Thoracic aorta endothelial cell (primary cell): ENCODE data around the gene IL17C. TPM values are rescaled to one million over a fixed set of nuclear protein-coding genes. Genes with fewer than 3 reads are reported as not detected.

Experiments used
- total RNA-seq: library from RNA; depleted of rRNA; stranded (reverse); fragments of >200 nt; gene quantifications from 2 replicates; pipeline ENCODE4 v1.2.3, GENCODE V29; 2012

IL17C gene, protein sequence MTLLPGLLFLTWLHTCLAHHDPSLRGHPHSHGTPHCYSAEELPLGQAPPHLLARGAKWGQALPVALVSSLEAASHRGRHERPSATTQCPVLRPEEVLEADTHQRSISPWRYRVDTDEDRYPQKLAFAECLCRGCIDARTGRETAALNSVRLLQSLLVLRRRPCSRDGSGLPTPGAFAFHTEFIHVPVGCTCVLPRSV
- not detected in 2 replicates for total RNA-seq

DNA sequence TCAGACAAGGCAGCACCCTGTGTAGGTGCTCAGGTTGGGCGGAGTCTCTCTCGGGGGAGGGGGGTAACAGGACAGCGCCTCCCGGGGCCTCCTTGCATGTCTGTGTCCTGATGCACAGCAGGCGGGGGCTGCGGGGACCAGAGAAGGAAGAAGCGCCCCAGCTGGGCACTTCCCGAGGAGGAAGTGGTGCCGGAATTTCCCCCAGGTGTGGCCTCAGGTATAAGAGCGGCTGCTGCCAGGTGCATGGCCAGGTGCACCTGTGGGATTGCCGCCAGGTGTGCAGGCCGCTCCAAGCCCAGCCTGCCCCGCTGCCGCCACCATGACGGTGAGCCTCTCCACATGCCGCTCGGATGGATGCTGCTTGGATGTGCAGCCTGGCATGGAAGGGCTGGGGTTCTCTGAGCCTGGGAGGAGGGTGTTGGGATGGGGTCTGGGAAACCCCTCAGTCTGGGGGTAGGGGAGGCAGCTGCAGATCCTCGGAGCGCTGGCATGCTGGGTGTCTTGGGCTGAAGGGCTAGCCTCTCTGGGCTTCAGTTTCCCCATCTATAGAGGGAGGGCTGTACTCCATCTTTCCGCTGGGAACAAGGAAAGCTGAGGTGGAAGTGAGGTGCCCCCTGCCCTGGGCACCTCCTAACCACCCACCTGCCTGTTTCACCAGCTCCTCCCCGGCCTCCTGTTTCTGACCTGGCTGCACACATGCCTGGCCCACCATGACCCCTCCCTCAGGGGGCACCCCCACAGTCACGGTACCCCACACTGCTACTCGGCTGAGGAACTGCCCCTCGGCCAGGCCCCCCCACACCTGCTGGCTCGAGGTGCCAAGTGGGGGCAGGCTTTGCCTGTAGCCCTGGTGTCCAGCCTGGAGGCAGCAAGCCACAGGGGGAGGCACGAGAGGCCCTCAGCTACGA lies at the start of gene IL17C:
Gene IL17C (plus strand): TSS at position 250 of the 908 bp plus-strand sequence. CDS start 70 bp downstream, at position 320.

DNA sequence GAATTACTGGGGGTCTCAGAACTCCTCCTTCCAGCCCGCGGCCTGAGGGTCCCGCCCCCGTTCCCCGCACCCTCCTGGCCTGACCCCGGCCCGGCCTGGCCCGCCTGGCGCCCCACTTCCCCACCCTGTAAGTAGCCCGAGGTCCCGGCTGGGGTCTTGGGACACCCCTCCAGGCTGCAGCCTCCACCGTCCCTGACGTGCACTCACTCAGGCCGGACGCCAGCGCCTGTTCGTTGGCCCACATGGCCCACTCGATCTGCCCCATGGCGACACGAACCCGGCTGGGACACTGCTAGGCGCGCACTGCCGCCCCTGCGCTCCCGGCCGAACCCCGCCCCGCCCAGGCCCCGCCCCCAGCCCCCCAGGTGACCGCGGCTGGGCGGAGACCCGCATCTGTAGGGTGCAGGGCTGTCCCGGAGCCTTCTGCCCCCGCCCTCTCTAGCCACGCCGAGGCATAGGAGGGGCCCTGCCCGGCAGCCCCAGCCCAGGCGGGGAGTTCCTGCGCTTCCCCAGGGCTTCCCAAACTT lies 12.4 kb downstream of the IL17C start, which contains the start of gene CYBA:
Gene CYBA (minus strand): TSS at position 305 of the 527 bp plus-strand sequence. CDS start 40 bp downstream, at position 265.

DNA sequence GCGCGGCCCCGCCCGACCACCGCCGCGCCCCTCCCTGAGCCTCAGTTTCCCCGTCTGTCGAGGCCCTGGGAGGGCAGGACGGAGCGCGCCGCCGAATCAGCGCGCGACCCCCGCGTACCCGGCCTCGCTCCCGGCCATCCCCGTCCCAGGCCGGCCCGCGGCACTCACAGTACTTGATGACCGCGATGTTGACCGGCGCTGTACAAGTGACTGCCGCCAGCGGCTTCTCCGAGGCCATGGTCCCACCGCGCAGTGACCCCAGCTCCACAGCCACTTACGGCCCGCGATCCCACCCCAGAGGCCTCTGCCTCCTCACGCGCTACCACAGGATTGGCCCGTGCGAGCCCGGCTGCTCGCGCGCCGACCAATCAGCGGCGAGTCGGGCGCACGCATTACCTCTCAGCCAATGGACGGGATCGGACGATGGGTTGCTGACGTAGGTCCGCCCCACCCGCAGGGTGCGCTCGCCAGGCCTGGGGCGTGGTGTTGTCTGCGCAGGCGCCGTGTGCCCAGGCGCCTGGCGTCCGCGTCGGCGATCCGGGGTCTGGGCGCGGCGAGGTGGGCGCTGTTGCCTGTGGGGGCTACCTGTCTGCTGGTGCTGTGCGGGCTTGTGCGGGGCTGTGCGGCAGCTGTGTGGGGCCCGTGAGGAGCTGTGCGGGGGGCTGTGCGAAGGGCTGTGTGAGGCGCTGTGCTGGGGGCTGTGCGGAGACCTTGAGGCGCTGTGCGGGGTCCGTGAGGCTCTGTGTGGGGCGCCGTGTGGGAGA lies 24.7 kb downstream of the IL17C start, which contains the start of gene MVD:
Gene MVD (minus strand): TSS at position 249 of the 764 bp plus-strand sequence. CDS start 11 bp downstream, at position 238.

DNA sequence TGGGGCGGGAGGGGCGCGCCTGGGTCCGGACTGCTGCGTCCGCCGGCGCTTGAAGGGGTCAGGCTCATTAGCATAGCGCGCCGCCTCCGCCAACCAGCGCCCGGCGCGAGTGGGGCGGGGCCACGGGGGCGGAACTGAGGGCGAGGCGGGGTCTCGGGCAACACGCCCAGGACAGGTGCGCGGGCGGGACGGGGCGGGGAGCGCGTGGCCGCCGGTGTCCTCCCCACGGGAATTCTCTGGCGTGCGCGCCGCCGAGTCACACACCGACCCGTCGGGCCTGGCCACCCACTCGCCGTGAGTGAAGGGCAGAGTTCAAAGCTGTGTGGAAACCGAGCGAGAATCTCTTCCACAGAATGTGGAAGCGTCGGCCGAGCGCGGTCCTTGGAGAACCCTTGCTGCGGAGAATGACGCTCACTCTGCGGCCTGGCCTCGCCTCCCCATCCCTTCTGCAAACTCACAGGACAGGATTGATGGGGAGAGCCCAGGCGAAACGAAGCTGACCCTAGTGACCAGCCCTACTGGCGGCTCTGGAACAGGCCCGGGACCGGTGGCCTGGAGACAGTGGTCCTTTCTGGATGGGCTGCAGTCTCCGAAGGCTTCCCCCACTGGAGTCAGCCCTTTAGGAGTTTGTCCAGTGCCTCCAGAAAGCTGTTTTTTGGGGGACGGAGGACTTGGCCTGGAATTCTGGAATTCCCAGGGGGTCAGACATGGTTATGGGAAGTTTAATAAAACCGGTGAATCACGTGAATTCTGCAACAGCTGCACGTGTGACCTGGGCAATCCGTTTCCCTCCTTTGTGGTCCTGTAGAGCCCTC lies 48.3 kb downstream of the IL17C start, which contains the start of gene SNAI3:
Gene SNAI3 (minus strand): TSS at position 69 of the 815 bp plus-strand sequence. CDS start 101 bp downstream, outside the sequence.

Other genes with a start within 250 kb of the IL17C start
- gene ZFPM1, start 185.3 kb upstream of the IL17C start, total RNA-seq = 3.5 and 4.7 TPM in 2 replicates
- gene ZC3H18, start 68.2 kb upstream of the IL17C start, total RNA-seq = 22.9 and 25.0 TPM in 2 replicates
- 48.4 and 64.0 TPM in 2 replicates for gene CYBA, start 12.5 kb downstream of the IL17C start, total RNA-seq
- 39.1 and 72.0 TPM in 2 replicates for gene MVD, start 24.5 kb downstream of the IL17C start, total RNA-seq
- 0.13 TPM in 1 of 2 replicates, not detected in the other for gene SNAI3, start 47.9 kb downstream of the IL17C start, total RNA-seq
- gene RNF166, start 67.8 kb downstream of the IL17C start, total RNA-seq = 17.7 and 20.2 TPM in 2 replicates
- gene CTU2, start 67.9 kb downstream of the IL17C start, total RNA-seq = 23.7 and 27.6 TPM in 2 replicates
- 170 and 208 TPM in 2 replicates for gene PIEZO1, start 146.6 kb downstream of the IL17C start, total RNA-seq
- 12.9 and 23.9 TPM in 2 replicates for gene CDT1, start 165.2 kb downstream of the IL17C start, total RNA-seq
- gene APRT, start 173.4 kb downstream of the IL17C start, total RNA-seq = 89.5 and 105 TPM in 2 replicates
- gene GALNS, start 218.4 kb downstream of the IL17C start, total RNA-seq = 20.3 and 22.3 TPM in 2 replicates
- 42.8 and 43.7 TPM in 2 replicates for gene TRAPPC2L, start 218.6 kb downstream of the IL17C start, total RNA-seq
- not detected in 2 replicates for gene PABPN1L, start 228.1 kb downstream of the IL17C start, total RNA-seq